GM23248 (cell line): Measurements from ENCODE around the gene KRTAP3-3.

Source experiments
- EZH2 ChIP-seq: fragments of 200-600 bp; sonication (generic); IDR thresholded peaks from 2 replicates; pipeline ENCODE4 v1.6.1; 2018; ENCODE audit warnings: antibody characterized with exemption, mild to moderate bottlenecking; ENCODE audit not compliant: insufficient read depth, poor library complexity, severe bottlenecking
- EZH2phosphoT487 ChIP-seq: fragments of 200-600 bp; sonication (generic); IDR thresholded peaks from 2 replicates; pipeline ENCODE4 v1.6.1; 2018; ENCODE audit warnings: antibody characterized with exemption, moderate library complexity, mild to moderate bottlenecking, low read depth; ENCODE audit not compliant: insufficient read depth

DNA sequence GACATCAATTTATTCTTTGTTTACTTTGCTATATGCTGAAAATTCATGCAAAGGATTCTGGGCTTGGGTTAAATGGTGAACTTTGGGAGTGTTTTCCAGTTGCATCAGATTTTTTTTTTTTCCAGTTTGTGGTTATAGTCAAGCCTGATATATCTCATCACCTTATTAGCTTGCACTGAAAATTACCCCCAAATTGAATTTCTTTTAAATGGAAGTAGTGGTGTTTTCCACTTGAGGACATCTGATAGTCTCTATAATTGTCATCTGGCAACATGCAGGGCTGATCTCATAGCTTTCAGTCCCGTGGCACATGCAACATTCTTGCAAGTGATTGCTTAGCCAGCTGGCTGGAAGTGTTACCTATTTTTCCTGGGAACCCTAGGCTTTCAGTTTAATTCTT, 19.6 kb upstream of the KRTAP3-3 start:
- no peak for TF ChIP-seq EZH2
- TF ChIP-seq EZH2phosphoT487: no peak
